LNCAP (cell line): Measurements from ENCODE around the gene BBOF1.

ENCODE experiments used
- TF ChIP-seq, protein P1 (sequence below): fragments of 450-650 bp; IDR thresholded peaks from 2 replicates; pipeline ENCODE4 v1.5.1; 2017; ENCODE audit warnings: mild to moderate bottlenecking

BBOF1 gene, protein sequence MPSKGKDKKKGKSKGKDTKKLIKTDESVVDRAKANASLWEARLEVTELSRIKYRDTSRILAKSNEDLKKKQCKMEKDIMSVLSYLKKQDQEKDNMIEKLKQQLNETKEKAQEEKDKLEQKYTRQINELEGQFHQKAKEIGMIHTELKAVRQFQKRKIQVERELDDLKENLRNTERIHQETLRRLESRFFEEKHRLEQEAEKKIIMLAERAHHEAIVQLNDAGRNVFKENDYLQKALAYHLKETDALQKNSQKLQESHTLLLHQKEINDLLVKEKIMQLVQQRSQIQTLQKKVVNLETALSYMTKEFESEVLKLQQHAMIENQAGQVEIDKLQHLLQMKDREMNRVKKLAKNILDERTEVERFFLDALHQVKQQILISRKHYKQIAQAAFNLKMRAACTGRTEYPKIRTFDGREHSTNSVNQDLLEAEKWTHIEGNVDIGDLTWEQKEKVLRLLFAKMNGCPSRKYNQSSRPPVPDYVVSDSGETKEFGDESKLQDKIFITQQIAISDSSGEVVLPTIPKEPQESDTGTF

DNA sequence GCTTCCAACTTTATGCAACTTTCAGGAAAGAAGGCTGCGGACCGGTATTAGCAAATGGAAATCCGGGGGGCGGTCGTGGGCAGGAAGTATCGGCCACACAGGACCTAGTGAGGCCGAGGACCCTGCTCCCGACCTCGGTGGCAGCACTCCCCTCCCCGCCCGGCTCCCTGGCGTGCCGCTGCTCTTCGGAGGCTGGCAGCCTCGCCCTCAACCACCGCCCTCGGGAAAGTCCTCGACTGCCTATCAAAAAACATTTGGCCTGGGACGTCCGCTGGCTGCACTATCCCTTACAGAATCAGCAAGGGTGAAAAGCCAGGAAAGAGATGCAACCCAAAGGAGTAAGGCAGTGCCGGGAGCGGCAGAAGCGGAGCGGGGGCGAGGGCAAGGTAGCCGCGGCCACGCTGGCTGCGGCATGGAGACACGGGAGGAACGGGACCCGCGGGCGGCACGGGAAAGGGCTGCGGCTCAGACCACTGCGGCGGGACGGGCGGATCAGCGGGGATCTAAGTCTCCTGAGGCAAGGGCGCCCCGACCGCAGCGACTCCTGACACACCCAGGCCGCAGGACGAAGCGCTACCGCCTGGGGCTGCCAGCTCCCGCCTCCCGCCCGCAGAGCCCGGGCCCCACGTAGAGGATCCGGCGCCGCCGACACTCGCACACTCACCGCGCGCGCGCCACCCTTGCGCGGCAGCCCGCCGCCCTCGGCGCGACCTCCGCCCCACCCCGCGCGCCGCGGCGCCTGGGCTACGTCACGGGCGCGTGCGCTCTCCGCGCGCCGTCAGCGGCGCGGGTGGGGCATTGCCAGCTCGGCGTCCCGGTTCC, at the start of gene BBOF1, which contains the start of gene ENTPD5:
Gene BBOF1, plus strand, starts transcription at position 764 of the 822 bp plus-strand sequence. CDS start 130 bp downstream, outside the sequence.
Gene ENTPD5, minus strand, starts transcription at position 703 of the 822 bp plus-strand sequence. CDS start 31,186 bp downstream, outside the sequence.
- TF ChIP-seq, protein P1, sequence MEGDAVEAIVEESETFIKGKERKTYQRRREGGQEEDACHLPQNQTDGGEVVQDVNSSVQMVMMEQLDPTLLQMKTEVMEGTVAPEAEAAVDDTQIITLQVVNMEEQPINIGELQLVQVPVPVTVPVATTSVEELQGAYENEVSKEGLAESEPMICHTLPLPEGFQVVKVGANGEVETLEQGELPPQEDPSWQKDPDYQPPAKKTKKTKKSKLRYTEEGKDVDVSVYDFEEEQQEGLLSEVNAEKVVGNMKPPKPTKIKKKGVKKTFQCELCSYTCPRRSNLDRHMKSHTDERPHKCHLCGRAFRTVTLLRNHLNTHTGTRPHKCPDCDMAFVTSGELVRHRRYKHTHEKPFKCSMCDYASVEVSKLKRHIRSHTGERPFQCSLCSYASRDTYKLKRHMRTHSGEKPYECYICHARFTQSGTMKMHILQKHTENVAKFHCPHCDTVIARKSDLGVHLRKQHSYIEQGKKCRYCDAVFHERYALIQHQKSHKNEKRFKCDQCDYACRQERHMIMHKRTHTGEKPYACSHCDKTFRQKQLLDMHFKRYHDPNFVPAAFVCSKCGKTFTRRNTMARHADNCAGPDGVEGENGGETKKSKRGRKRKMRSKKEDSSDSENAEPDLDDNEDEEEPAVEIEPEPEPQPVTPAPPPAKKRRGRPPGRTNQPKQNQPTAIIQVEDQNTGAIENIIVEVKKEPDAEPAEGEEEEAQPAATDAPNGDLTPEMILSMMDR, result no peak

DNA sequence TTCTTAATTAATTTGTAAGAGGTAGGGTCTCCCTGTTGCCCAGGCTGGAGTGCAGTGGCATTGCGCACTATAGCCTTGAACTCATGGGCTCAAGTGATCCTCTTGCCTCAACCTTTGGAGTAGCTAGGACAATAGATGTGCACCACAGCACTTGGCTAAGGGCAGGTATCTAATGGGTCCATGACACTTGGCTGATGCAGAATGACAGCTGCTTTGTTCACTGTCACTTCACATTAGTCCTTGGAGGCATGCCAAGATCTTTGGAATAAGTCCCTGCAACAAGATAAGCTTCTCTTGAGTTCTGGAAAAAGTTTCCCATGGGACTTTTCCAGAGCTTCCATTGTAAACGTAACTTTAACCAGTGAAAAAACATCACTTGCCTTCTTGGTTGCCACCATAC, 45.7 kb upstream of the BBOF1 start:
- TF ChIP-seq, protein P1, result no peak

DNA sequence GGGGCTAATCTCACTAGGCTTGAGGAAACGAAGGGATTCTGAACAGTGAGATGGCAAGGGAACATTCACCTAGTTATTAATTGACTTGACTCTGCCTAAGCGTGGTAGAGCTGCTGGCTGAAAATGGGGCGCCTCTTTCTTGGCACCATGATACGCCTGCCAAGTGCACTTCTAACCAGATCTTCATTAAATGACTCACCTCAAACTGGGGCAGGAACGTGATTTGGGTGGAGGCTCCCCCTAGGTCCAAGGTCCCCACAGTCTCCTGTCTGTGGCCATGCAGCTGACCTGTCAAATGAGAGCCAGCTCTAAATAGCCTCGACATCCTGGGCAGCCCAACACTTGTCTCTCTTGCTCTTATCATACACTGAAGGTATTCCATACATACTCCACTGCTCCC, 43.0 kb upstream of the BBOF1 start:
- TF ChIP-seq, protein P1, result no peak

DNA sequence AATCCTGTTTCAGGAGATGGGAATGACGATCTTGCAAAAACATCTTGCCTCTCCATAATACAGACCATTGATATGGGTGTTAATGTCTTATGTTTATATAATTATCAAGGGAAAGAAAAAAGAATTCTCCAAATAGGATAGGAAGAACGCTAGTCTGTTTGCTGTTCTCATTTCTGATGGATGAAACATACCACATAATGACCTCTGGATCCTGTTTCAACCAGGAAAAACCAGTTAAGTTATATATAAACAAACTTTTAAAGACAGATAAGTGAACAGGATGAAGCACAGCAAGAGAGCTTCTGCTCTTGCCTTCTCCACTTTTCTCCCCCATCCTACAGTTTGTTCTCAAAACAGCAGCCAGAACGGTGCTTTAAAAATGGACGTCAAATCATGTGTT, 41.3 kb upstream of the BBOF1 start:
- TF ChIP-seq, protein P1, result no peak

DNA sequence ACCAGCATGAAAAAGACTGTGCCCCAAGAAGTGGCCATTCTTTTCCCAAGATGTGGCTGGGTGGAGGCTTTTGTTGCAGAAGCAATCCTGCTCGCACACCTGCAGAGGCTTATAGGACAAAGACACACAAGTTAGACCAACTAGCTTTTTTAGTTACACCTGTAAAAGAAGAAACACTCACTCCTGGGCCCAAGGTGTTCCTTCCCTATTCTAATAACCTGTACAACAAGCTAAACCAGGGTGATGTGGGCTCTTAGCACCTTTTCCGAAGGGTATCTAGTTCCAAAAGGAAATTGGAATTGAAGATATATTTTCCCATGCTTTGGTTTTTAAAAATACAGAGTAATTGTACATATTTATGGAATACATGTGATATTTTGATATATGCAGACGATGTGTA, 31.1 kb upstream of the BBOF1 start:
- TF ChIP-seq, protein P1, result no peak

DNA sequence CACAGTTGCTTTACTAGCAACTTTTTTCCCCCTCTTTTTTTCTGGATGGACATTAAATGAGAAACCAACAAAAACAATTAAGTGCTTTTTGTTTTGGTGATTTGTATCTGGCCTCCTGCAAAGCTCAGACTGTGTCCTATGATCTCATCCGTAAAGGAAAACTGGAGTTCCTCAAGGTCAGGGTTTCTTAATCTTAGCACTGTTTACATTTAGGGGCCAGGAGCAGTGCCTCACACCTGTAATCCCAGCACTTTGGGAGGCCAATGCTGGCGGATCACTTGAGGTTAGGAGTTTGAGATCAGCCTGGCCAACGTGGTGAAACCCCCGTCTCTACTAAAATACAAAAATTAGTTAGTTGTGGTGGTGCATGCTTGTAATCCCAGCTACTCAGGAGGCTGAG, 28.1 kb upstream of the BBOF1 start:
- TF ChIP-seq, protein P1, result no peak

DNA sequence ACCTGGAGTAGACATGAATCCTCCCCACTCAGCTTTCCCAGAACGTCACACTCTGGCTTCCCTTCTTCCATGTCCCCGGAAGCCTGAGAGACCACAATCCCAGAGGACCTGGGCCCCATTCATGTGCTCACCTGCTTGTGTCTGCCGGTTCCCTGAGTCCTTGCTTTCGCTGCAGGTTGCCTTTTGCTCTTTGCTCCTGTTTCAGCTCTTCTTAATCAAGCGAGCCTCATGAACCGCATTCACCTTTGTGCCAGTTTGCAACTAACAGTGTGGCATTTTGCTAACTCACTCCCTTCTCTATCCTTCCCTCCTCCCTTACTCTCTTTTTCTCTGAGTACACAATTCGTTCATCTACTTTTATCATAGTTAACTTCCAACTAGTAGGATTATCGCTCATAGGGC, 23.2 kb upstream of the BBOF1 start:
- TF ChIP-seq, protein P1, result no peak
